ENCODE data around the gene NME5. TPM values are rescaled to one million over a fixed set of nuclear protein-coding genes. Genes with fewer than 3 reads are reported as not detected.

The NME5 gene
- total and polyA plus RNA-seq, 9 of the 15 experiments (the other 6 are each of a cell fraction or from before 2014, with no cell fraction given): not detected

DNA sequence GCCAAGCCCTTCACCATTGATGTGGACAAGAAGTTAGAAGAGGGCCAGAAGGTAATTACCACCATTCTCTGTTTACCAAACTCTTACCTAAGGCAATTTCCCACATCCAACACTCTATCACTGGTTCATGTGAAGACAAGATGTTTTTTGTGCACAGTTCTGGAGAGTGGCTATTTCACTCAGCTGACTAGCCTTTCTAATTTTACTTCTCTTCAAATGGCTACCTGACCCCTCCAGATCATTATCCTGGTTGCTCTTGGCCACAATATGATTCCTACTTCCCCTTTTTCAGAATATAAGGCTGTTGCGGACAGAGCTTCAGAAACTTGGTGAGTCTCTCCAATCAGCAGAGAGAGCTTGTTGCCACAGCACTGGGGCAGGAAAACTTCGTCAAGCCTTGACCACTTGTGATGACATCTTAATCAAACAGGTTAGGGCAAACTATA, 46.8 kb upstream of the NME5 start (continued):
- TF ChIP-seq, protein P1, sequence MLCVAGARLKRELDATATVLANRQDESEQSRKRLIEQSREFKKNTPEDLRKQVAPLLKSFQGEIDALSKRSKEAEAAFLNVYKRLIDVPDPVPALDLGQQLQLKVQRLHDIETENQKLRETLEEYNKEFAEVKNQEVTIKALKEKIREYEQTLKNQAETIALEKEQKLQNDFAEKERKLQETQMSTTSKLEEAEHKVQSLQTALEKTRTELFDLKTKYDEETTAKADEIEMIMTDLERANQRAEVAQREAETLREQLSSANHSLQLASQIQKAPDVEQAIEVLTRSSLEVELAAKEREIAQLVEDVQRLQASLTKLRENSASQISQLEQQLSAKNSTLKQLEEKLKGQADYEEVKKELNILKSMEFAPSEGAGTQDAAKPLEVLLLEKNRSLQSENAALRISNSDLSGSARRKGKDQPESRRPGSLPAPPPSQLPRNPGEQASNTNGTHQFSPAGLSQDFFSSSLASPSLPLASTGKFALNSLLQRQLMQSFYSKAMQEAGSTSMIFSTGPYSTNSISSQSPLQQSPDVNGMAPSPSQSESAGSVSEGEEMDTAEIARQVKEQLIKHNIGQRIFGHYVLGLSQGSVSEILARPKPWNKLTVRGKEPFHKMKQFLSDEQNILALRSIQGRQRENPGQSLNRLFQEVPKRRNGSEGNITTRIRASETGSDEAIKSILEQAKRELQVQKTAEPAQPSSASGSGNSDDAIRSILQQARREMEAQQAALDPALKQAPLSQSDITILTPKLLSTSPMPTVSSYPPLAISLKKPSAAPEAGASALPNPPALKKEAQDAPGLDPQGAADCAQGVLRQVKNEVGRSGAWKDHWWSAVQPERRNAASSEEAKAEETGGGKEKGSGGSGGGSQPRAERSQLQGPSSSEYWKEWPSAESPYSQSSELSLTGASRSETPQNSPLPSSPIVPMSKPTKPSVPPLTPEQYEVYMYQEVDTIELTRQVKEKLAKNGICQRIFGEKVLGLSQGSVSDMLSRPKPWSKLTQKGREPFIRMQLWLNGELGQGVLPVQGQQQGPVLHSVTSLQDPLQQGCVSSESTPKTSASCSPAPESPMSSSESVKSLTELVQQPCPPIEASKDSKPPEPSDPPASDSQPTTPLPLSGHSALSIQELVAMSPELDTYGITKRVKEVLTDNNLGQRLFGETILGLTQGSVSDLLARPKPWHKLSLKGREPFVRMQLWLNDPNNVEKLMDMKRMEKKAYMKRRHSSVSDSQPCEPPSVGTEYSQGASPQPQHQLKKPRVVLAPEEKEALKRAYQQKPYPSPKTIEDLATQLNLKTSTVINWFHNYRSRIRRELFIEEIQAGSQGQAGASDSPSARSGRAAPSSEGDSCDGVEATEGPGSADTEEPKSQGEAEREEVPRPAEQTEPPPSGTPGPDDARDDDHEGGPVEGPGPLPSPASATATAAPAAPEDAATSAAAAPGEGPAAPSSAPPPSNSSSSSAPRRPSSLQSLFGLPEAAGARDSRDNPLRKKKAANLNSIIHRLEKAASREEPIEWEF (CRISPR knock-in tag; IDR thresholded peaks at IDR 0.05): no peak
- peak; percentile 96 for TF ChIP-seq ZNF184 (CRISPR knock-in tag; IDR thresholded peaks at IDR 0.05)
- TF ChIP-seq ZNF77 (CRISPR knock-in tag; IDR thresholded peaks at IDR 0.05): no peak
- no peak for TF ChIP-seq ZNF507 (tag; conservative IDR thresholded peaks at IDR 0.05)
- TF ChIP-seq CEBPB (tag; IDR thresholded peaks at IDR 0.05): no peak
- no peak for TF ChIP-seq ETV1 (tag; conservative IDR thresholded peaks at IDR 0.05; ENCODE audit: low read depth)
- TF ChIP-seq, protein P2, sequence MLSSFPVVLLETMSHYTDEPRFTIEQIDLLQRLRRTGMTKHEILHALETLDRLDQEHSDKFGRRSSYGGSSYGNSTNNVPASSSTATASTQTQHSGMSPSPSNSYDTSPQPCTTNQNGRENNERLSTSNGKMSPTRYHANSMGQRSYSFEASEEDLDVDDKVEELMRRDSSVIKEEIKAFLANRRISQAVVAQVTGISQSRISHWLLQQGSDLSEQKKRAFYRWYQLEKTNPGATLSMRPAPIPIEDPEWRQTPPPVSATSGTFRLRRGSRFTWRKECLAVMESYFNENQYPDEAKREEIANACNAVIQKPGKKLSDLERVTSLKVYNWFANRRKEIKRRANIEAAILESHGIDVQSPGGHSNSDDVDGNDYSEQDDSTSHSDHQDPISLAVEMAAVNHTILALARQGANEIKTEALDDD (IDR thresholded peaks at IDR 0.05): peak; percentile 71
- TF ChIP-seq MYC (IDR thresholded peaks at IDR 0.05; ENCODE audit: low read depth, low read length): no peak
- TF ChIP-seq MYC (CRISPR knock-in tag; IDR thresholded peaks at IDR 0.05; ENCODE audit: borderline replicate concordance, low read depth): no peak
- TF ChIP-seq CXXC5 (CRISPR knock-in tag; IDR thresholded peaks at IDR 0.05): 0 out of 2 replicates have a peak, but pooled peaks have one; percentile 11
- peak; percentile 97 for TF ChIP-seq SPI1 (IDR thresholded peaks at IDR 0.05; ENCODE audit: borderline replicate concordance, low read depth, low read length)
- no peak for TF ChIP-seq PHF8 (IDR thresholded peaks at IDR 0.05; ENCODE audit: borderline replicate concordance, low read length)
- TF ChIP-seq RFX1 (IDR thresholded peaks at IDR 0.05): peak; percentile 43
- TF ChIP-seq, protein P3, sequence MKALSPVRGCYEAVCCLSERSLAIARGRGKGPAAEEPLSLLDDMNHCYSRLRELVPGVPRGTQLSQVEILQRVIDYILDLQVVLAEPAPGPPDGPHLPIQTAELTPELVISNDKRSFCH (CRISPR knock-in tag; IDR thresholded peaks at IDR 0.05): no peak
- TF ChIP-seq, protein P3 (tag; IDR thresholded peaks at IDR 0.05): no peak
- no peak for TF ChIP-seq JUNB (CRISPR knock-in tag; conservative IDR thresholded peaks at IDR 0.05)
- TF ChIP-seq CBX5 (IDR thresholded peaks at IDR 0.05; ENCODE audit: borderline replicate concordance, low read depth): no peak
- TF ChIP-seq CTBP1 (IDR thresholded peaks at IDR 0.05; ENCODE audit: borderline replicate concordance): peak; percentile 37; the same call in 1 of the 2 replicates
- TF ChIP-seq SMAD4 (CRISPR knock-in tag; conservative IDR thresholded peaks at IDR 0.05): no peak
- TF ChIP-seq MCM2 (IDR thresholded peaks at IDR 0.05; ENCODE audit: low read depth): no peak
- TF ChIP-seq, protein P4, sequence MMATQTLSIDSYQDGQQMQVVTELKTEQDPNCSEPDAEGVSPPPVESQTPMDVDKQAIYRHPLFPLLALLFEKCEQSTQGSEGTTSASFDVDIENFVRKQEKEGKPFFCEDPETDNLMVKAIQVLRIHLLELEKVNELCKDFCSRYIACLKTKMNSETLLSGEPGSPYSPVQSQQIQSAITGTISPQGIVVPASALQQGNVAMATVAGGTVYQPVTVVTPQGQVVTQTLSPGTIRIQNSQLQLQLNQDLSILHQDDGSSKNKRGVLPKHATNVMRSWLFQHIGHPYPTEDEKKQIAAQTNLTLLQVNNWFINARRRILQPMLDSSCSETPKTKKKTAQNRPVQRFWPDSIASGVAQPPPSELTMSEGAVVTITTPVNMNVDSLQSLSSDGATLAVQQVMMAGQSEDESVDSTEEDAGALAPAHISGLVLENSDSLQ (IDR thresholded peaks at IDR 0.05): 0 out of 2 replicates have a peak, but pooled peaks have one; percentile 8
- TF ChIP-seq POLR2H (tag; IDR thresholded peaks at IDR 0.05; ENCODE audit: low read depth): no peak
